Pancreas (tissue), 10 donors: ENCODE results near the gene EBF3. TPM values are rescaled to one million over a fixed set of nuclear protein-coding genes. Genes with fewer than 3 reads are reported as not detected.

Experiments used
- ATAC-seq, 4 donors: fragments of 200-7000 bp; cut with Tn5 transposase; one replicate each; pipeline versions ENCODE4 v1.8.0 to v1.9.1; 2020; ENCODE audit warnings: mild to moderate bottlenecking in 4 of 4, moderate library complexity in 4 of 4
- DNase-seq, 6 donors: peaks; one replicate each; pipeline ENCODE4 v3.0.0-alpha.2; 2020
- FAIRE-seq: peaks from 2 replicates; lab custom pipeline; 2012; peaks lifted over from hg19 to GRCh38; lab: Jason Lieb, UNC
- H3K27ac ChIP-seq, 4 donors: fragments of 200-600 bp; sonication (generic); 1 replicate in 3 of 4; 2 replicates in 1 of 4; pipeline versions ENCODE4 v1.5.0 to v1.8.0; 2020
- H3K27me3 ChIP-seq, 4 donors: fragments of 200-600 bp; one replicate each; pipeline ENCODE4 v1.8.0; 2021
- H3K36me3 ChIP-seq, 3 donors: fragments of 200-600 bp; sonication (generic) in 1 of 3; one replicate each; pipeline versions ENCODE4 v1.5.0 to v1.8.0; 2020 to 2021
- H3K4me1 ChIP-seq, 3 donors: fragments of 200-600 bp; one replicate each; pipeline ENCODE4 v1.8.0; 2021
- H3K4me3 ChIP-seq, 4 donors: fragments of 200-600 bp; sonication (generic) in 2 of 4; one replicate each; pipeline versions ENCODE4 v1.5.0 to v1.8.0; 2020 to 2021
- H3K9me3 ChIP-seq, 4 donors: fragments of 200-600 bp; one replicate each; pipeline ENCODE4 v1.8.0; 2021
- WGBS, 2 donors: extraction: QIAGEN DNeasy Blood & Tissue Kit; methylation state at CpG; one replicate each; pipeline ENCODE4 v1.1.7; 2013; 5-methylcytosine and 5-hydroxymethylcytosine counted together
- intact Hi-C, 3 donors: fragments of 100-400 bp; cut with DNase I; formaldehyde crosslinking; loops; one replicate each; pipeline versions ENCODE4 v1.11.1 to v1.14.2; 2022
- polyA plus RNA-seq, 2 donors: library from polyadenylated mRNA; stranded (reverse); fragments of 200-250 nt; gene quantifications; one replicate each; pipeline ENCODE4 v1.2.3, GENCODE V29; 2013
- total RNA-seq, 6 donors: library from RNA; stranded (reverse); fragmentation: NEBNext Ultra II Directional in 4 of 6; extraction: Animal tissue kit (Norgen Biotek cat#: 25700) in 4 of 6; gene quantifications; one replicate each; pipeline versions ENCODE4 v1.2.1 to v1.2.4, GENCODE V29; 2021 to 2023
- TF ChIP-seq, protein P1 (sequence below), 4 donors: fragments of 200-600 bp; sonication (generic) in 3 of 4; IDR thresholded peaks; one replicate each; pipeline versions ENCODE4 v1.5.0 to v1.8.0; 2021; ENCODE audit warnings: antibody characterized with exemption in 4 of 4
- donor health status: healthy with polysubstance abuse.
- donor health status: DM: no; HTN: no; CAD: no; lungs with moderate emphysema.
- donor health status: DM: no; HTN: no; CAD: no.
- donor health status: control.
- donor health status: control.
- donor health status: Bipolar disorder and iron deficiency.
- donor health status: DM: yes; HTN: yes; CAD: no.
- donor health status: DM: no; HTN: no; CAD: no.
- donor health status: DM: no; HTN: no; CAD: no.
- donor health status: DM: yes; HTN: yes; CAD: no.

The EBF3 gene
- total and polyA plus RNA-seq, 8 donors, result 0.47 to 1.5 (median 1.1) TPM

DNA sequence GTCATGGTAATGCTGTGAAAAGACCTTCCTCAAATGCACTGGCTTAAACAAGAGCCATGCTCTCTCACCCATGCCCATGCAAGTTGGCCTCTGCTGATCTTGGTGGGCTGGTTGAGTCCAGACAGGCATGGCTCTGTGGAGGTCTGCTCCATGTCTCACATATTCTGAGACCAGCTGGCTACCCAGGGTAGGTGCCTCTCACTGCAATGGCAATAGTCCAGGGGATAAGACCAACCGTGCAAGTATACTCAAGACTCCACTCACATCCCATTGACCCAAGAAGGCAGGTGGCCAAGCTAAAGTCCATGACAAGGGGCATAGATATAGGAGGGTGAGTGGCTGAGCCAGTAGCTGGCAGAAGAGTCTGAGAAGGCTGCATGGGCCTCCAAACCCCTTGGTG lies 14.2 kb upstream of the EBF3 start:
- Histone ChIP-seq H3K27me3 (peaks cover 0 to 12% (median 0%) of the 10 kb centered on the region in 4 donors), H3K36me3 (no peaks in the 10 kb centered on the region), H3K9me3 (no peaks in the 10 kb centered on the region), H3K4me3 (no peak overlapping the region), H3K27ac (no peak overlapping the region), H3K4me1 (no peaks in the 10 kb centered on the region)
- WGBS, 2 donors, result 59 to 91% methylated on average over 1 of the region's 1 CpG
- DNase-seq (no peak), FAIRE-seq (no peak), ATAC-seq (no peak)
- intact Hi-C loops, result no loop called here
- TF ChIP-seq, protein P1, sequence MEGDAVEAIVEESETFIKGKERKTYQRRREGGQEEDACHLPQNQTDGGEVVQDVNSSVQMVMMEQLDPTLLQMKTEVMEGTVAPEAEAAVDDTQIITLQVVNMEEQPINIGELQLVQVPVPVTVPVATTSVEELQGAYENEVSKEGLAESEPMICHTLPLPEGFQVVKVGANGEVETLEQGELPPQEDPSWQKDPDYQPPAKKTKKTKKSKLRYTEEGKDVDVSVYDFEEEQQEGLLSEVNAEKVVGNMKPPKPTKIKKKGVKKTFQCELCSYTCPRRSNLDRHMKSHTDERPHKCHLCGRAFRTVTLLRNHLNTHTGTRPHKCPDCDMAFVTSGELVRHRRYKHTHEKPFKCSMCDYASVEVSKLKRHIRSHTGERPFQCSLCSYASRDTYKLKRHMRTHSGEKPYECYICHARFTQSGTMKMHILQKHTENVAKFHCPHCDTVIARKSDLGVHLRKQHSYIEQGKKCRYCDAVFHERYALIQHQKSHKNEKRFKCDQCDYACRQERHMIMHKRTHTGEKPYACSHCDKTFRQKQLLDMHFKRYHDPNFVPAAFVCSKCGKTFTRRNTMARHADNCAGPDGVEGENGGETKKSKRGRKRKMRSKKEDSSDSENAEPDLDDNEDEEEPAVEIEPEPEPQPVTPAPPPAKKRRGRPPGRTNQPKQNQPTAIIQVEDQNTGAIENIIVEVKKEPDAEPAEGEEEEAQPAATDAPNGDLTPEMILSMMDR (IDR thresholded peaks at IDR 0.05), result no peak

DNA sequence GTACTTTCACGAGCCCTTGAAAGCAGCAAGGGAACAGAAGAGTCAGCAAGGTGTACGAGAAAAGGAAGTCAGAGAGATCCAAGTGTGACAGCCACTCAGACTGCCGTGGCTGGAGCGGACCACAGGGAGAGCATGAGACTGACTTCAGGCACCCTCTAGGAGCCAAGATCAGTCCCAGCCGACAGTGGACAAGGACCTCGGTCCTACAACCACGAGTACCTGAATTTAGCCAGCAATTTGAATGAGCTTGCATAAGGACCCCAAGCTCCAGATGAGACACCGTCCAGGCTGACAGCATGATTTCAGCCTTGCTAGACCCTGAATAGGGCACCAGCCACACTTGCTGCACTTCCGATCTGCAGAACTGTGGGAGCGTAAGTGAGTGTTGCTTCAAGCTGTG lies 13.7 kb upstream of the EBF3 start:
- ATAC-seq, result no peak
- no peaks in the 10 kb centered on the region for H3K4me1 ChIP-seq
- FAIRE-seq, result no peak
- H3K27ac ChIP-seq, result no peak overlapping the region
- DNase-seq, result no peak
- H3K4me3 ChIP-seq, result no peak overlapping the region
- H3K36me3 ChIP-seq, result no peaks in the 10 kb centered on the region
- no peaks in the 10 kb centered on the region for H3K9me3 ChIP-seq
- TF ChIP-seq, protein P1 (IDR thresholded peaks at IDR 0.05), result no peak
- intact Hi-C loops, result no loop called here
- WGBS, 2 donors, result 68 to 75% methylated on average over 10 of the region's 10 CpGs
- H3K27me3 ChIP-seq, result peaks cover 0 to 16% (median 0%) of the 10 kb centered on the region in 4 donors

GRCh38 chr10:129973674-129974059 lies 9.6 kb upstream of the EBF3 start:
- TF ChIP-seq, protein P1 (IDR thresholded peaks at IDR 0.05), result no peak
- Histone ChIP-seq H3K4me3 (no peak overlapping the region), H3K27me3 (peaks cover 0 to 52% (median 17%) of the 10 kb centered on the region in 4 donors), H3K9me3 (no peaks in the 10 kb centered on the region), H3K36me3 (no peaks in the 10 kb centered on the region), H3K27ac (no peak overlapping the region), H3K4me1 (peaks cover 0 to 5% (median 0%) of the 10 kb centered on the region in 3 donors)
- intact Hi-C loops, result loop anchor here in 1 of 3 donors (5.0 kb wide), 1 partner anchor 941 kb away; no protein-coding TSS in a partner anchor
- DNase-seq (no peak), ATAC-seq (no peak), FAIRE-seq (no peak)
- WGBS, 2 donors, result 60 to 73% methylated on average over 8 of the region's 8 CpGs

GRCh38 chr10:129972966-129973673 lies 9.0 kb upstream of the EBF3 start:
- H3K27me3 ChIP-seq, result peaks cover 0 to 58% (median 17%) of the 10 kb centered on the region in 4 donors
- no peak overlapping the region for H3K4me3 ChIP-seq
- intact Hi-C loops, result loop anchor here in 1 of 3 donors (5.0 kb wide), 1 partner anchor 941 kb away; no protein-coding TSS in a partner anchor
- no peak overlapping the region for H3K27ac ChIP-seq
- H3K36me3 ChIP-seq, result no peaks in the 10 kb centered on the region
- no peaks in the 10 kb centered on the region for H3K9me3 ChIP-seq
- peaks cover 0 to 5% (median 0%) of the 10 kb centered on the region in 3 donors for H3K4me1 ChIP-seq
- 18 to 33% methylated on average over 37 to 59 of the region's 59 CpGs for WGBS, 2 donors
- ATAC-seq, result no peak
- TF ChIP-seq, protein P1 (IDR thresholded peaks at IDR 0.05), result no peak
- no peak for DNase-seq
- FAIRE-seq, result no peak
